ENCODE results near the gene ZNF217. TPM values are rescaled to one million over a fixed set of nuclear protein-coding genes. Genes with fewer than 3 reads are reported as not detected.
"Not testable (repeated sequence)": the region's sequence is repeated elsewhere in the genome, so short reads cannot be mapped to it uniquely, and the experiment has no call there.

Gene ZNF217
- total and polyA plus RNA-seq, 2 of the 8 experiments (the other 6 are each of a cell fraction or from before 2014, with no cell fraction given), result 15.3 to 87.9 TPM

GRCh38 chr20:53521421-53521820 lies 72.2 kb downstream of the ZNF217 start:
- H3K79me1 ChIP-seq (ENCODE audit: low read depth, low read length); H4K5ac ChIP-seq (ENCODE audit: insufficient read length, low read depth, low read length); H2BK12ac ChIP-seq (ENCODE audit: low read depth, low read length); H2AK5ac ChIP-seq (ENCODE audit: low read depth, low read length); CTCF ChIA-PET (ENCODE audit: partially characterized antibody); H2AFZ ChIP-seq (ENCODE audit: low read length); H3K23me2 ChIP-seq (ENCODE audit: low read depth, low read length); H3K4me3 ChIP-seq (ENCODE audit: extremely low read depth in 1 of 4, insufficient read depth in 2 of 4, low read depth in 3 of 4, low read length in 4 of 4); H4K91ac ChIP-seq (replicated peaks; ENCODE audit: insufficient read length, low read length); POLR2A ChIA-PET (ENCODE audit: partially characterized antibody); H3K18ac ChIP-seq (ENCODE audit: extremely low read depth, low read length); H3K56ac ChIP-seq (replicated peaks; ENCODE audit: insufficient read length, low read depth, low read length); H2BK120ac ChIP-seq (replicated peaks; ENCODE audit: low read depth, low read length); H3K4ac ChIP-seq (replicated peaks; ENCODE audit: insufficient read length, low read depth, low read length); H3K36me3 ChIP-seq (ENCODE audit: control insufficient read depth in 2 of 4, insufficient read depth in 4 of 4, low read length in 3 of 4); H2BK20ac ChIP-seq (ENCODE audit: low read length); H3K23ac ChIP-seq (ENCODE audit: insufficient read length); H2BK15ac ChIP-seq (ENCODE audit: low read length); H3K27me3 ChIP-seq (replicated peaks in 1 of 4; ENCODE audit: control insufficient read depth in 3 of 4, extremely low read depth in 1 of 4, insufficient read depth in 3 of 4, low read length in 3 of 4); H3K79me2 ChIP-seq (ENCODE audit: control insufficient read depth in 1 of 2, insufficient read depth in 2 of 2, low read length in 2 of 2); H3K4me1 ChIP-seq (replicated peaks in 1 of 4; ENCODE audit: control insufficient read depth in 3 of 4, insufficient read depth in 4 of 4, low read length in 3 of 4); H4K20me1 ChIP-seq (replicated peaks in 1 of 2; ENCODE audit: control insufficient read depth in 1 of 2, insufficient read depth in 2 of 2, low read length in 2 of 2); H3K9me3 ChIP-seq (ENCODE audit: insufficient read depth in 2 of 2, low read depth in 1 of 2, low read length in 1 of 2); DNase-seq (ENCODE audit: low read depth in 1 of 2, low spot score in 2 of 2); H3K27ac ChIP-seq (ENCODE audit: low read depth, low read length); H3K14ac ChIP-seq (ENCODE audit: insufficient read length); H3K9ac ChIP-seq (replicated peaks in 1 of 4; ENCODE audit: extremely low read depth in 1 of 4, low read depth in 3 of 4, low read length in 3 of 4); H2BK5ac ChIP-seq (ENCODE audit: low read depth, low read length); H4K8ac ChIP-seq (ENCODE audit: extremely low read depth, insufficient read depth, low read length); H3K4me2 ChIP-seq (ENCODE audit: insufficient read depth in 1 of 2, low read depth in 2 of 2, low read length in 2 of 2); FAIRE-seq: not testable (repeated sequence)
- WGBS, 2 experiments (ENCODE audit: extremely low coverage in 1 of 2, insufficient coverage in 1 of 2, insufficient read length in 1 of 2, insufficient replicate concordance in 2 of 2, low coverage in 1 of 2, low lambda C conversion rate in 2 of 2, missing lambda C conversion rate in 1 of 2), result 90% methylated on average over 5 of the region's 5 CpGs; no CpG with 5 or more reads in 1 of the 2 experiments

Data from H1 (cell line).